HG02981 (cell line): ENCODE results near the gene RNF157.
"Not testable (repeated sequence)": the region's sequence is repeated elsewhere in the genome, so short reads cannot be mapped to it uniquely, and the experiment has no call there.

Experiments used
- ATAC-seq: cut with Tn5 transposase; IDR thresholded peaks from one replicate; pipeline ENCODE4 v1.9.1; 2021; ENCODE audit warnings: mild to moderate bottlenecking, moderate library complexity; ENCODE audit not compliant: unreplicated experiment

Gene RNF157

DNA sequence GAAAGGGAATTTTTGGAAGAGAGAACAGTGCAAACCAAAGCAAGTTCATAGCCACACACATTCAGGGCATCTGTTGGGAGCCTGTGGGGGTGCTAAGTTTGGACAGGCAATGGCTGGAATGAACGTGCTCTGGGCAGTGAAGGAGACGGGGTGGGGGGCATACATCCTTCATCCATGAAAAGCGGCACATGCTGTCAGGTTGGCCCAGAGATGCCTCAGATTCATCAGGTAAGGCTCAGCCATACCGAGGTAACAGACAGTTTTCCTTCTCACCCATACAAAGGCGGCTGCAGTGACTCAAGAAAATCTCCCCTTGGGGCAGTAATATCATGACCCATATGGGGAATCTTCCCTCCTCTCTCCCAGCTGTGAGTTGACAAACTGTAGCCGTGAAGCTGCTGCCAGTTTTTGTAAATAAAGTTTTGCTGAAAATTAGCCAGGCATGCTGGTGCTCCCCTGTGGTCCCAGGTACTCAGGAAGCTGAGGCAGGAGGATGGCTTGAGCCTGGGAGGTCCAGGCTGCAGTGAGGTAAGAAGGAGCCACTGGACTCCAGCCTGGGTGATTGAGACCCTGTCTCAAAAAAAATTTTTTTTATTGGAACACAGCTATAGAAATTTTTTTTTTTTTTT lies 15.6 kb upstream of the RNF157 start:
- no peak for ATAC-seq

GRCh38 chr17:76254275-76254674 lies 14.0 kb upstream of the RNF157 start:
- no peak for ATAC-seq

DNA sequence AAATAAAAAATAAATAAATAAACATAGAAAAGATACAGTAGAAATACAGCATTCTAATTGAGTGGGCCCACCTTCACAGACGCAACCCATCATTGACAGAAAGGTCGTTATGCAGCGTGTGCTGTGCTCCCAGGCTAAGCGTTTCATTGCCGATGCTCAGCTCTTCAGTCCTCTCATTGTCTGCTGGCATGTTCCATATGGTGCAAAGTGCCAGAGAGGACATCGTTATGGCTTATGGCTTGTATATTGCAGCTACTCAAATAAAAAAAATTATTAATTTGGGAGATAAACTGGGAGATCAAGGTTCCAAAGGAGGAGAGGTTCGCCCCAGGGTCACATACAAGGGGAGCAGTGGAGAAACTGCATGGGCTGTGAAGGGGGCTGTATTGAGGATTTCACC lies 13.5 kb upstream of the RNF157 start:
- ATAC-seq, result no peak

- ATAC-seq, result not testable (repeated sequence)
Measured at GRCh38 chr17:76252967-76253766, 12.9 kb upstream of the RNF157 start.

- peak; percentile 68 for ATAC-seq
Measured at GRCh38 chr17:76252040-76252954, 12.0 kb upstream of the RNF157 start.

- ATAC-seq, result no peak
Measured at GRCh38 chr17:76251478-76252039, 11.3 kb upstream of the RNF157 start.

DNA sequence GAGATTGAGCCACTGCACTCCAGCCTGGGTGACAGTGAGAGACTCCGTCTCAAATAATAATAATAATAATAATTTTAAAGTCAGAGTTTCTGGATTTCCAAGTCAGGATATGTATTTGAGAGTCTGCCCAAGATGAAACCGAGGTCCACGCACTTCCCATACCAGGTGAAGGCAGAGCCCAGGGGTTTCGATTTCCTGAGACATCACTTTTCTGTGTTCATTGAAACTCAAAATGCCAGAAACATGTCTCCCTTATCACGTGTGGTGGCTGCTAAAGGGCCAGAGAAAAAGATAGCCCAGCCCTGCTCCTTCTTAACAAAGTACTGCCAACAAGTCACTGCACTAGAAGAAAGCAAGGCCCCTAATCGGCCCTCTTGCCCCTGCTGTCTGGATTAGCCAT lies 9.8 kb upstream of the RNF157 start:
- ATAC-seq, result no peak

GRCh38 chr17:76248013-76248782 lies 7.9 kb upstream of the RNF157 start:
- no peak for ATAC-seq

DNA sequence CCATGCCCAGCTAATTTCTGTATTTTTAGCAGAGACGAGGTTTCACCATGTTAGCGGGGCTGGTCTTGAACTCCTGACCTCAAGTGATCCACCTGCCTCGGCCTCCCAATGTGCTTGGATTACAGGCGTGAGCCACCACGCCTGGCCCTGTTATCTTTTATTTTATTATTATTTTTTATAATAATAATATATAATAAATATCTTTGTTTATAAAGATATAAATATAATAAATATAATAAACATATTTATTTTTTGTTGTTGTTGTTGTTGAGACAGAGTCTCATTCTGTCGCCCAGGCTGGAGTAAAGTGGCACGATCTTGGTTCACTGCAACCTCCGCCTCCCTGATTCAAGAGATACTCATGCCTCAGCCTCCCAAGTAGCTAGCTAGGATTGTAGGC lies 7.0 kb upstream of the RNF157 start:
- ATAC-seq, result no peak

- ATAC-seq, result peak; percentile 92
Measured at GRCh38 chr17:76246080-76247066, 6.1 kb upstream of the RNF157 start.

DNA sequence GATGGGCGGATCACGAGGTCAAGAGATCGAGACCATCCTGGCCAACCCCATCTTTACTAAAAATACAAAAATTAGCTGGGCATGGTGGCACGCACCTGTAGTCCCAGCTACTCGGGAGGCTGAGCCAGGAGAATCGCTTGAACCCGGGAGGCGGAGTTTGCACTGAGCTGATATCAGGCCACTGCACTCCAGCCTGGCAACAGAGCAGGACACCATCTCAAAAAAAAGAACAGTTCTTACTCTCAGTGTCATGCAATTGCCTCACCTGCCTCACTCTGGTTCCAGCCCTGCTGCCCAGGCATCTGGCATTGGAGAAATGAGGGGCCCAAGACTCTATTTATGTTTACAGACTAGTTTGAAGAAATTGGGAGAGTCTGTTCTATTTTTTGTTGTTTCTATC lies 4.4 kb upstream of the RNF157 start:
- not testable (repeated sequence) for ATAC-seq

DNA sequence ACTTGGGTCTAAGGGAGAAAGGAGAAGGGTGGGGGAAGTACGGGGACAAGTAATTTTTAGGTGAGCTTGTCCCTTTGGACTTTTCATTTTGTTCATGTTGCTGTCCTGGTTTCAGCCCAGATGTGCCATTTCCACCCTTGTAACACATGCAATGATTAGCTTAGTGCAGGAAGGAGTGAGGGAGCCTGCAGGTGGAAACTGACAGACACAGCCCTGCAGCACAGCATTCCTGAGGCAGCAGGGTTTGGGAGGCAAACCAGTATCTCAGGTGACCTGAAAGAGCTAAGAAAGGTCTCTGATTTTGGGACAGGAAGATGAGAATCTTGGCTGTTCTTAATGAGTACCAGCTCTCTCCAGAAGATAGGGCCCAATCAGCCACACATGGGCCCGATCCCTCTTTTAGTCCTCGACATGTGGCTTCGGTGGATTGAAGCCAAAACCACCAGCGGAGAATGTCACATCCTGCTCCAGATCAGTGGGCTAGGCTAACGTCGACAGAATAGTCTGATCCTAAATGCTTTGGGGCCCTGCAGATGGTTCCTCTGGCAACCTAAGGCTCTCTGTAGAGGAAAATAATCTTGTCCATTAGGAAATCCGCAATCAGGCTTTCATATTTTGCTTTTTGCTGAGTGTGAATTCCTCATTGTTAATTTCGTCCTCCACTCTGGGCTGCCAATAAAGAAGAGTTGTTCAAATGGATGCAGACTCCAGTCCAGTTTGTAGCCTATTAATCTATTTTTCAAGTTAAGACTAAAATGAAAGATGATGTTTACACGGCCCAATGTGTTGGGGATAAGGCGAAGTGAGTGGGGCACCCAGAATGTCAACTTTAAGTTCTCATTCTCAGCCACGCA lies 3.8 kb upstream of the RNF157 start:
- ATAC-seq, result no peak

DNA sequence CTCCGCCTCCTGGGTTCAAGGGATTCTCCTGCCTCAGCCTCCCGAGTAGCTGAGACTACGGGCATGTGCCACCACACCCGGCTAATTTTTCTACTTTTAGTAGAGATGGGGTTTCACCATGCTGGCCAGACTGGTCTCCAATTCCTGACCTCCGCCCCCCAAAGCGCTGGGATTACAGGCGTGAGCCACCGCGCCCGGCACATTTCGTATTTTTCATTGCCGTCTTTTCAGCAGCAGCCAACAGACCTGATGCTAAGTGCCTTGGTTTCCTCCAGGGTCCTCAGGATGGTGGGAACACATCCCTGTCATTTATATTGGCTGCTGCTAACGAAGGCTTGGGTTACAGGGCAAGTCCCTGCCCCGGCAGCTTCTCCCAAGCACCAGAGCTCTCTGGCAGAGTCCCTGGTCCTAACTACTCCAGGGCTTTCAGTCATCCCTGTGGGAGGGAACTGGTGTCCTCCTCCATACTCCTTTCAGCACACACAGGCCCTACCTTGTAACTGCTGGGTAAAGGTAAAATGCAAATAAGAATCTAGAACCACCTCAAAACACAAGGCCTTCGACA lies 1.5 kb upstream of the RNF157 start:
- ATAC-seq, result no peak

GRCh38 chr17:76241204-76241538 lies 878 bp upstream of the RNF157 start:
- no peak for ATAC-seq

DNA sequence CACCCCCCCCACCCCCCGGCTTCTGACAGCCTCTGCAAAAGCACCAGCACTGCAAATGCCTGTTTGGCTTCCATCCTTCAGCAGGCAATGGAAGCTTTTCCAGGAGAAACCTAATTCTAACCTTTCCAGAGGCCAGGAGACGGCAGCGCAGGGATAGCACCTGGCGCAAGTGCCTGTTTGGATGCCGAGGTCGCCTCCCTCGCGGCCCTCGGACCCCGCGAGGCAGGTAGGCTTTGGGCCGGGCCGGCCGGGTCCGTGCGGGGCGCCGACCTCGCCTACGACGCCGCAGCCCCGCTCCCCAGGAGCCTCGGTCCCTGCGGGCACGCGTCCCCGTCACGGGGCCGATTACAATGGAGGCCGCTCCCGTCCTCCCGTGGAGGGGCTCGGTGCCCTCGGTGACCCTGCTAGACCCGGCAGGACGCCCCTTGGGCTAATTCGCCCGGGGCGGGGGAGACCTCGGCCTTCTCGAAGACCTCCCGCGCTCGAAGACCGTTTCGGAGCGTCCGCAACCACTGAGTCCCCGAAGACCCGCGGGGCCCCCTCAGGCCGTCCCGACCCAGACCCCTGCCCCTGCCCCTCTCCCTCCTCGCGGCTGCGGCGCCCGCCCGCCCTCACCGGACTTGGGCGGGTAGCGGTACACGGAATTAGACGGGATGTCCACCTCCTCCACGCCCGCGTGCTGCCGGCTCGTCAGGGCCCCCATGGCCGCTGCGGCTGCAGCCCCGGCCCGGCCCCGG lies 587 bp downstream of the RNF157 start:
- ATAC-seq, result peak; percentile 6

- no peak for ATAC-seq
Measured at GRCh38 chr17:76238847-76239537, 1.3 kb downstream of the RNF157 start.

DNA sequence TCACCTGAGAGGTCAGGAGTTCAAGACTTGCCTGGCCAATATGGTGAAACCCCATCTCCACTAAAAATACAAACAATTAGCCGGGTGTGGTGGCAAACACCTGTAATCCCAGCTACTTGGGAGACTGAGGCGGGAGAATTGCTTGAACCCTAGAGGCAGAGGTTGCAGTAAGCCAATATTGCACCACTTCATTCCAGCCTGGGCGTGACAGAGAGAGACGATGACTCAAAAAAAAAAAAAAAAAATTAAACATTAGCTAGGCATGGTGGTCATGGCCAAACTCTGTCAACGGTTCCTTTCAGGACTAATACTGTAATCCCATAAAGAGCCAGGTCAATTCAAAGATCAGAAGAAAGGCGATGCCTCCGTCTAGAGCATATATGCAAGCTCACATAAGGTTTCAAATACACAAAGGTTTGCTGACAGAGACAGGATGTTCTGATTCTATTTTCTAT lies 2.4 kb downstream of the RNF157 start:
- no peak for ATAC-seq
